GM12878 (cell line): Measurements from ENCODE around the gene NCDN.

Experiments
- ASH2L ChIP-seq: fragments of 300-600, 200-600 bp; sonication (generic); IDR thresholded peaks from 2 replicates; pipeline ENCODE4 v1.6.1; 2017; ENCODE audit warnings: low read depth, mild to moderate bottlenecking, borderline replicate concordance
- POLR2A ChIP-seq: IDR thresholded peaks from 2 replicates; pipeline ENCODE4 v1.6.1; 2011; ENCODE audit warnings: low read depth, mild to moderate bottlenecking, low read length
- TF ChIP-seq, protein P1 (sequence below), 3 experiments: IDR thresholded peaks in 2 of 3; conservative IDR thresholded peaks in 1 of 3; 2 replicates each; pipeline ENCODE4 v1.5.1; 2011; ENCODE audit warnings: low read depth in 3 of 3, low read length in 3 of 3, mild to moderate bottlenecking in 3 of 3, control low read depth in 2 of 3, moderate library complexity in 2 of 3, inconsistent platforms in 1 of 3, mixed read lengths in 1 of 3; ENCODE audit not compliant: control insufficient read depth in 2 of 3, insufficient read depth in 1 of 3; ENCODE audit errors: extremely low read depth in 1 of 3

- TF ChIP-seq, protein P1, sequence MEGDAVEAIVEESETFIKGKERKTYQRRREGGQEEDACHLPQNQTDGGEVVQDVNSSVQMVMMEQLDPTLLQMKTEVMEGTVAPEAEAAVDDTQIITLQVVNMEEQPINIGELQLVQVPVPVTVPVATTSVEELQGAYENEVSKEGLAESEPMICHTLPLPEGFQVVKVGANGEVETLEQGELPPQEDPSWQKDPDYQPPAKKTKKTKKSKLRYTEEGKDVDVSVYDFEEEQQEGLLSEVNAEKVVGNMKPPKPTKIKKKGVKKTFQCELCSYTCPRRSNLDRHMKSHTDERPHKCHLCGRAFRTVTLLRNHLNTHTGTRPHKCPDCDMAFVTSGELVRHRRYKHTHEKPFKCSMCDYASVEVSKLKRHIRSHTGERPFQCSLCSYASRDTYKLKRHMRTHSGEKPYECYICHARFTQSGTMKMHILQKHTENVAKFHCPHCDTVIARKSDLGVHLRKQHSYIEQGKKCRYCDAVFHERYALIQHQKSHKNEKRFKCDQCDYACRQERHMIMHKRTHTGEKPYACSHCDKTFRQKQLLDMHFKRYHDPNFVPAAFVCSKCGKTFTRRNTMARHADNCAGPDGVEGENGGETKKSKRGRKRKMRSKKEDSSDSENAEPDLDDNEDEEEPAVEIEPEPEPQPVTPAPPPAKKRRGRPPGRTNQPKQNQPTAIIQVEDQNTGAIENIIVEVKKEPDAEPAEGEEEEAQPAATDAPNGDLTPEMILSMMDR (IDR thresholded peaks at IDR 0.05 in 2 of 3, conservative IDR thresholded peaks at IDR 0.05 in 1 of 3; ENCODE audit: control insufficient read depth in 2 of 3, extremely low read depth in 1 of 3, insufficient read depth in 1 of 3, low read depth in 3 of 3, low read length in 3 of 3), result no peak
- no peak for TF ChIP-seq ASH2L
- no peak for TF ChIP-seq POLR2A
Observed at GRCh38 chr1:35532497-35533223, 24.9 kb upstream of the NCDN start.
